GM10248 (cell line): ENCODE results near the gene ACTL6B.

Experiments used
- CTCF ChIA-PET: fragments of 300-600 bp; sonication (Branson Sonifier 250); formaldehyde crosslinking; extraction: SDS; loops from one replicate; lab custom pipeline; 2021; ENCODE audit warnings: antibody characterized with exemption; lab: Yijun Ruan, JAX
- POLR2A ChIA-PET: fragments of 350-650 bp; sonication (Branson Sonifier 250); formaldehyde crosslinking; extraction: SDS; loops from one replicate; lab custom pipeline; 2020; ENCODE audit warnings: antibody characterized with exemption; lab: Yijun Ruan, JAX
- DNase-seq: peaks from one replicate; pipeline ENCODE4 v3.0.0; 2012; ENCODE audit errors: extremely low spot score
- TF ChIP-seq, protein P1 (sequence below): IDR thresholded peaks from 2 replicates; pipeline ENCODE4 v1.5.1; 2012; ENCODE audit warnings: mild to moderate bottlenecking, low read depth; ENCODE audit errors: extremely low read depth, missing control alignments, control extremely low read depth

The ACTL6B gene

DNA sequence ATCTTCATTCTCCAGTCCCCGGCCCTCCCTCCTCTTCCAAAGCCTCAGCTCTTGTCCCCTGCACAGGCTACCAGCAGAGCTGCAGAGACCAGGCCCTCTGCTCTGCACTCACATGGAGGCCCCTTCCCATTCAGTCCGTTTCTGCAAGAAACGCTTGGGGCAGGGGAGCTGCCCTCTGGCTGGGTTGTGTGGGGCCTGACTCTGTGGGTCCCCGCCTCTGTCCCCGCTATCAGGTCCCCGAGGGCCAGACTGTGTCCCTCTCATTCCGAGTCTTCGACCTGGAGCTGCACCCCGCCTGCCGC, 52.6 kb downstream of the ACTL6B start:
- ChIA-PET CTCF (interaction anchor here (1.2 to 3.5 kb wide), 4 partner anchors 9 to 26 kb away, joined by 3 to 21 read pairs (median 6); partner anchors contain the start of genes FBXO24 and MOSPD3), POLR2A (no interaction called here)
- TF ChIP-seq, protein P1, sequence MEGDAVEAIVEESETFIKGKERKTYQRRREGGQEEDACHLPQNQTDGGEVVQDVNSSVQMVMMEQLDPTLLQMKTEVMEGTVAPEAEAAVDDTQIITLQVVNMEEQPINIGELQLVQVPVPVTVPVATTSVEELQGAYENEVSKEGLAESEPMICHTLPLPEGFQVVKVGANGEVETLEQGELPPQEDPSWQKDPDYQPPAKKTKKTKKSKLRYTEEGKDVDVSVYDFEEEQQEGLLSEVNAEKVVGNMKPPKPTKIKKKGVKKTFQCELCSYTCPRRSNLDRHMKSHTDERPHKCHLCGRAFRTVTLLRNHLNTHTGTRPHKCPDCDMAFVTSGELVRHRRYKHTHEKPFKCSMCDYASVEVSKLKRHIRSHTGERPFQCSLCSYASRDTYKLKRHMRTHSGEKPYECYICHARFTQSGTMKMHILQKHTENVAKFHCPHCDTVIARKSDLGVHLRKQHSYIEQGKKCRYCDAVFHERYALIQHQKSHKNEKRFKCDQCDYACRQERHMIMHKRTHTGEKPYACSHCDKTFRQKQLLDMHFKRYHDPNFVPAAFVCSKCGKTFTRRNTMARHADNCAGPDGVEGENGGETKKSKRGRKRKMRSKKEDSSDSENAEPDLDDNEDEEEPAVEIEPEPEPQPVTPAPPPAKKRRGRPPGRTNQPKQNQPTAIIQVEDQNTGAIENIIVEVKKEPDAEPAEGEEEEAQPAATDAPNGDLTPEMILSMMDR, result no peak
- DNase-seq, result no peak

DNA sequence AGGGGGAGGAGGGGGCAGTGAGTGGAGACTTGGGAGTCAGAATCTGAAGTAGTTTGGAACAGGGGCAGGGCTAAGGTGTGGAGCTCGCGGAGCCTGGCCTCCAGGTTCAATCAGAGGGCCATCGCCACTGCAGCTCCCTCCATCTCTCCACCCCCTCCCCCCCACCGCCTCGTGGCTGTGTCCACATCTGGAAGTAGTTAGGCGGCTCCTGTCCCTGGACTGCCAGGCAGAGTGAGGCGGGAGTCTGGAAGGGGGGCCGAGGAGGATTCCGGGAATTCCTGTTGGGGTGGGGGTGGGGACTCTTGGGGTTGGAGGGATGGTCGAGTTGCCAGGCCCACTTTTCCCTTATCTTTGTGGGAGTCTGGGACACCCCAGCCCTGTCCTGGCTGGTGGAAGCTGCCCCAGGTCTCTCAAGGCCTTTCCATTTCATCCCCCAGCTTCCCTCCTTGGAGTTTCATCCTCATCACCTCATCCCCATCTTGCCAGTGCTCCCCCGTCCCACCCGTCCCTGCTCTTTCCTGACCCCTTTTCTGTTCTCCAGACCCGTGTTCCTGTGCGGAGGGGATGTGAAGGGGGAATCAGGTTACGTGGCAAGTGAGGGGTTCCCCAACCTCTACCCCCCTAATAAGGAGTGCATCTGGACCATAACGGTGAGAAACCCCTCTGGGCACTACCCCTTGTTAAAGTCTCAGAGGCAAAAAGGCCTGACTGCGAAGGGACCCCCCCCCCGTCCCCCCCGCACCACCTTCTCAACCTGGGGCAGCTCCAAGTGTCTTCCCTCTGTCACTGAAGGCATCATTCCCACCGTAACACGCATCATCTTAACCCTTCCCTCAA, 53.1 kb downstream of the ACTL6B start:
- POLR2A ChIA-PET, result no interaction called here
- TF ChIP-seq, protein P1, result no peak
- no peak for DNase-seq
- CTCF ChIA-PET, result interaction anchor here (0.8 to 3.5 kb wide), 6 partner anchors 9 to 103 kb away, joined by 3 to 21 read pairs (median 4); partner anchors contain the start of genes FBXO24, MOSPD3 and POP7

DNA sequence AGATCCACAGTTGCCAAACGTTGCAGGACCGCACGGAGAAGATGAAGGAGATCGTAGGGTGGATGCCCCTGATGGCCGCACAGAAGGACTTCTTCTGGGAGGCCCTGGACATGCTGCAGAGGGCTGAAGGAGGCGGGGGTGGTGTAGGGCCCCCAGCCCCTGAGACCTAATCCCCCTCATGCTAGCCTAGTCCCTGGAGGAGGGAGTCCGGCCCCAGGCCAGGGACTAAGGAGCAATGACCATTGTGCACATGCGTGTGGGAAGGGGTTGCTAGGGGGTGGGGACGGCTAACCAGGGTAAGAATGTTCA, 55.6 kb downstream of the ACTL6B start:
- DNase-seq, result no peak
- CTCF ChIA-PET, result interaction anchor here (1.2 to 3.5 kb wide), 3 partner anchors 11 to 13 kb away, joined by 3 to 21 read pairs (median 3); partner anchors contain the start of gene MOSPD3
- POLR2A ChIA-PET, result no interaction called here
- TF ChIP-seq, protein P1, result no peak

DNA sequence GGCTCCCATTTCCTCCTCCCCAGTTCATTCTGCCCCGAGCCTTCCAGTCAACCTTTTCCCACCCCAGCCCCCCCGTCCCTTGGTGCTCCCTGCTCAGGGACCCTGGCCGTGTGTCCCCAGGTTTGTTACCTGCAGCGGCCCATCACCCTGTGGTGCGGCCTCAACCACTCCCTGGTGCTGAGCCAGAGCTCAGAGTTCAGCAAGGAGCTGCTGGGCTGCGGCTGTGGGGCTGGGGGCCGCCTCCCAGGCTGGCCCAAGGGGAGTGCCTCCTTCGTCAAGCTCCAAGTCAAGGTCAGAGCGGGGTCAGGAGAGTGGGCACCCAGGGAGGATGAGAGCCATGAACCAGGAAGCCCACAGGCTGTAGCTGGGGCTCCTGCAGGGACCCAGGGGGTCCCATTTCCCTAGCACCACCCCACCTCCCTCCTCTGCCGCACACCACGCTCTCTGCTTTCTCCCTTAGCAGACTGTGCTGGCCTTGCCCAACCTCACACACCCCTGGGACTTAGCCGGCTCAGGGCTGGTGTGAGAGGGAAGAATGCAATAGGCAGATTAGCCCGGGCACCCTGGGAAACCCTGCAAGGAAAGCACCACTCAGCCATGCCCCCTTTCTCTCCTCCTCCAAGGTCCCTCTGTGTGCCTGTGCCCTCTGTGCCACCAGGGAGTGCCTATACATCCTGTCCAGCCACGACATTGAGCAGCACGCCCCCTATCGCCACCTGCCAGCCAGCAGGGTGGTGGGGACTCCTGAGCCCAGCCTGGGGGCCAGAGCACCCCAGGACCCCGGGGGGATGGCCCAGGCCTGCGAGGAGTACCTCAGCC, 56.1 kb downstream of the ACTL6B start:
- CTCF ChIA-PET, result interaction anchor here (1.2 to 2.7 kb wide), 2 partner anchors 13 to 14 kb away, joined by 3 to 8 read pairs; partner anchors contain the start of genes FBXO24 and LRCH4
- no peak for DNase-seq
- TF ChIP-seq, protein P1, result no peak
- POLR2A ChIA-PET, result no interaction called here

DNA sequence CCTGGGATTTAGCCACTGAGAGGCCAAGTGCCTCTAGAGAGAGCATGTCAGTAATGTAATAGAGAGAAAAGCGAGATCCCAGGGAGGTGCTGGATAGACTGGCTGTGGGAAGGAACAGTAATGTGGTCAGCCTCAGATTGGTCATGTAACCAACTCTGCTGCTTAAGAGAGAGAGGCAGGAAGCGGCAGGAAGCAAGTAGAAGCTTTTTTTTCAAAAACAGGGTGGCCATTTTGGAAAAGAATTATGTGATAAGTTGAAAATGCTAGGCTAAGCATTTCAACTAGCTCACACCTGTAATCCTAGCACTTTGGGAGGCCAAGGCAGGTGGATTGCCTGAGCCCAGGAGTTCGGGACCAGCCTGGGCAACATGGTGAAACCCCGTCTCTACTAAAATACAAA, 57.8 kb downstream of the ACTL6B start:
- TF ChIP-seq, protein P1, result no peak
- ChIA-PET POLR2A (no interaction called here), CTCF (interaction anchor here (1.1 to 2.7 kb wide), 3 partner anchors 10 to 35 kb away, joined by 3 to 8 read pairs (median 5); partner anchors contain the start of genes FBXO24 and LRCH4)
- no peak for DNase-seq

DNA sequence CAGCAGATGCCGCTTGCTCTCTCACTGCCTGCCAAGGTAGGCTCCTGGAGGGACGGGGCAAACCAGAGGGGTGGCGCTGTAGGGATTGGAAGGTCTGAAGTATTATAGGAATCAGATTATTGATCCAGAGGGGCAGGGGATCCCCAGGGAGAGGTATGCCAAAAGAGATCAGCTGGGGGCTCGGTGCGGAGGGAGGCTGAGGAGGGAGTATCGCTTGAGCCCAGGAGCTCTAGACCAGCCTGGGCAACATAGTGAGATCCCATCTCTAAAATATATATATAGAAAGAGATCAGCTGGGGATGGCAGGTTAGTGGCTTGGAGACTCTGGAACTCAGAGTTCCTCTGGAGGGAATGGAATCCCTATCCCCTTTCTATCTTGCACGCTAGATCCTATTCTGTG, 61.1 kb downstream of the ACTL6B start:
- no peak for DNase-seq
- POLR2A ChIA-PET, result no interaction called here
- TF ChIP-seq, protein P1, result no peak
- CTCF ChIA-PET, result interaction anchor here (1.8 to 2.1 kb wide), 2 partner anchors 22 to 31 kb away, joined by 4 to 5 read pairs; no protein-coding TSS in a partner anchor
